H9 (cell line): ENCODE data around the gene RPL37A. TPM values are rescaled to one million over a fixed set of nuclear protein-coding genes. Genes with fewer than 3 reads are reported as not detected.
A peak's percentile ranks its signal among the peaks of the same experiment; 100 is the strongest.

Experiments
- DNase-seq: peaks from one replicate; pipeline ENCODE4 v3.0.0-alpha.2; 2017
- H2AFZ ChIP-seq: one replicate; pipeline ENCODE4 v1.6.1; 2013; ENCODE audit warnings: mild to moderate bottlenecking, low read length, control low read depth, moderate library complexity
- H2AK5ac ChIP-seq: 2 replicates; pipeline ENCODE4 v1.6.1; 2013; ENCODE audit warnings: low read length, control low read depth, mixed read lengths; ENCODE audit not compliant: insufficient read length
- H2BK120ac ChIP-seq: one replicate; pipeline ENCODE4 v1.6.1; 2013; ENCODE audit warnings: low read depth, mild to moderate bottlenecking, low read length, control low read depth, inconsistent platforms; ENCODE audit not compliant: poor library complexity, severe bottlenecking
- H2BK12ac ChIP-seq: 2 replicates; pipeline ENCODE4 v1.6.1; 2013; ENCODE audit warnings: low read length, control low read depth, mixed read lengths, low read depth; ENCODE audit not compliant: insufficient read length
- H2BK15ac ChIP-seq: 2 replicates; pipeline ENCODE4 v1.6.1; 2013; ENCODE audit warnings: low read depth, low read length, control low read depth
- H2BK20ac ChIP-seq: one replicate; pipeline ENCODE4 v1.6.1; 2013; ENCODE audit warnings: low read depth, mild to moderate bottlenecking, low read length, control low read depth, inconsistent platforms; ENCODE audit not compliant: poor library complexity, severe bottlenecking
- H2BK5ac ChIP-seq: 2 replicates; pipeline ENCODE4 v1.6.1; 2013; ENCODE audit warnings: low read length, control low read depth, mixed read lengths; ENCODE audit not compliant: insufficient read length
- H3K14ac ChIP-seq: 2 replicates; pipeline ENCODE4 v1.6.1; 2013; ENCODE audit warnings: low read length, control low read depth; ENCODE audit not compliant: insufficient read depth
- H3K18ac ChIP-seq: 2 replicates; pipeline ENCODE4 v1.6.1; 2013; ENCODE audit warnings: low read depth, mild to moderate bottlenecking, mixed read lengths, low read length, control low read depth; ENCODE audit not compliant: insufficient read length
- H3K23ac ChIP-seq: 2 replicates; pipeline ENCODE4 v1.6.1; 2013; ENCODE audit warnings: low read length, control low read depth, mixed read lengths, low read depth; ENCODE audit not compliant: insufficient read length
- H3K23me2 ChIP-seq: 2 replicates; pipeline ENCODE4 v1.6.1; 2013; ENCODE audit warnings: low read depth, mild to moderate bottlenecking, mixed read lengths, low read length, control low read depth; ENCODE audit not compliant: insufficient read length, poor library complexity, severe bottlenecking
- H3K27ac ChIP-seq: 2 replicates; pipeline ENCODE4 v1.5.1; 2013; ENCODE audit warnings: low read length, control low read depth, mixed read lengths, low read depth; ENCODE audit not compliant: insufficient read length
- H3K27me3 ChIP-seq: 2 replicates; pipeline ENCODE4 v1.6.1; 2013; ENCODE audit warnings: low read length, control low read depth, inconsistent platforms; ENCODE audit not compliant: insufficient read depth
- H3K4ac ChIP-seq: 2 replicates; pipeline ENCODE4 v1.6.1; 2013; ENCODE audit warnings: low read depth, mild to moderate bottlenecking, control low read depth, inconsistent platforms, low read length, moderate library complexity
- H3K4me1 ChIP-seq: 2 replicates; pipeline ENCODE4 v1.6.1; 2013; ENCODE audit warnings: low read length, control low read depth, inconsistent platforms; ENCODE audit not compliant: insufficient read depth
- H3K4me2 ChIP-seq: 2 replicates; pipeline ENCODE4 v1.6.1; 2013; ENCODE audit warnings: low read length, control low read depth, mixed read lengths; ENCODE audit not compliant: insufficient read length, insufficient read depth
- H3K56ac ChIP-seq: 2 replicates; pipeline ENCODE4 v1.6.1; 2013; ENCODE audit warnings: low read depth, mild to moderate bottlenecking, mixed read lengths, low read length, control low read depth; ENCODE audit not compliant: insufficient read length
- H3K79me1 ChIP-seq: 2 replicates; pipeline ENCODE4 v1.6.1; 2013; ENCODE audit warnings: low read depth, mild to moderate bottlenecking, moderate library complexity, low read length, control low read depth, inconsistent platforms; ENCODE audit not compliant: insufficient read depth, poor library complexity, severe bottlenecking
- H3K79me2 ChIP-seq: 2 replicates; pipeline ENCODE4 v1.6.1; 2013; ENCODE audit warnings: low read length, control low read depth, inconsistent platforms; ENCODE audit not compliant: insufficient read depth
- H3K9ac ChIP-seq: 2 replicates; pipeline ENCODE4 v1.6.1; 2013; ENCODE audit warnings: low read length, control low read depth, mixed read lengths; ENCODE audit not compliant: insufficient read length; ENCODE audit errors: extremely low read depth
- H3K9me3 ChIP-seq: one replicate; pipeline ENCODE4 v1.6.1; 2013; ENCODE audit warnings: low read depth, low read length, inconsistent platforms; ENCODE audit not compliant: control insufficient read depth
- H3T11ph ChIP-seq: one replicate; pipeline ENCODE4 v1.6.1; 2013; ENCODE audit warnings: mild to moderate bottlenecking, low read length, control low read depth, inconsistent platforms
- H4K20me1 ChIP-seq: one replicate; pipeline ENCODE4 v1.6.1; 2013; ENCODE audit not compliant: control insufficient read depth, insufficient read length, insufficient read depth
- H4K5ac ChIP-seq: 2 replicates; pipeline ENCODE4 v1.6.1; 2013; ENCODE audit warnings: low read depth, mild to moderate bottlenecking, mixed read lengths, low read length, control low read depth; ENCODE audit not compliant: insufficient read length
- H4K8ac ChIP-seq: replicated peaks from 2 replicates; pipeline ENCODE4 v1.6.1; 2013; ENCODE audit warnings: low read length, control low read depth, mixed read lengths, low read depth; ENCODE audit not compliant: insufficient read length
- H4K91ac ChIP-seq: 2 replicates; pipeline ENCODE4 v1.6.1; 2013; ENCODE audit warnings: low read depth, mild to moderate bottlenecking, moderate library complexity, mixed read lengths, low read length, control low read depth; ENCODE audit not compliant: insufficient read length
- H3K27ac Mint-ChIP-seq, 3 experiments: 2 replicates in 2 of 3; 3 replicates in 1 of 3; pipeline ENCODE4 v1.8.0; 2020 to 2021; ENCODE audit warnings: mixed read lengths in 3 of 3, mild to moderate bottlenecking in 1 of 3, moderate library complexity in 1 of 3
- H3K27me3 Mint-ChIP-seq: 2 replicates; pipeline ENCODE4 v1.8.0; 2021; ENCODE audit warnings: low read depth, mild to moderate bottlenecking, moderate library complexity, mixed read lengths
- H3K36me3 Mint-ChIP-seq, 3 experiments: 2 replicates in 2 of 3; 3 replicates in 1 of 3; pipeline ENCODE4 v1.8.0; 2020 to 2021; ENCODE audit warnings: low read depth in 3 of 3, mixed read lengths in 3 of 3; ENCODE audit not compliant: insufficient read depth in 1 of 3
- H3K4me1 Mint-ChIP-seq, 2 experiments: 2 replicates each; pipeline ENCODE4 v1.8.0; 2020; ENCODE audit warnings: mixed read lengths in 2 of 2
- H3K4me3 Mint-ChIP-seq, 2 experiments: 2 replicates in 1 of 2; 3 replicates in 1 of 2; pipeline ENCODE4 v1.8.0; 2020 to 2021; ENCODE audit warnings: mild to moderate bottlenecking in 2 of 2, mixed read lengths in 2 of 2, moderate library complexity in 1 of 2
- H3K9me3 Mint-ChIP-seq, 2 experiments: 2 replicates in 1 of 2; 3 replicates in 1 of 2; pipeline ENCODE4 v1.8.0; 2020; ENCODE audit warnings: mild to moderate bottlenecking in 2 of 2, mixed read lengths in 2 of 2, moderate library complexity in 1 of 2
- WGBS: extraction: QIAGEN DNeasy Blood & Tissue Kit; methylation state at CpG from one replicate; pipeline ENCODE4 v1.1.7; 2013; ENCODE audit warnings: missing lambda C conversion rate, low lambda C conversion rate, mixed read lengths; ENCODE audit not compliant: insufficient read length; ENCODE audit errors: extremely low coverage; 5-methylcytosine and 5-hydroxymethylcytosine counted together
- total RNA-seq: library from RNA; stranded (reverse); gene quantifications from 2 replicates; pipeline ENCODE4 v1.2.1, GENCODE V29; 2021
- TF ChIP-seq, protein P1 (sequence below): fragments of 200-600 bp; sonication (generic); conservative IDR thresholded peaks from 3 replicates; pipeline ENCODE4 v1.8.0; 2021; ENCODE audit warnings: antibody characterized with exemption, mild to moderate bottlenecking

RPL37A gene
- total RNA-seq, 1 experiment from 2014 or later: 3,769 TPM

DNA sequence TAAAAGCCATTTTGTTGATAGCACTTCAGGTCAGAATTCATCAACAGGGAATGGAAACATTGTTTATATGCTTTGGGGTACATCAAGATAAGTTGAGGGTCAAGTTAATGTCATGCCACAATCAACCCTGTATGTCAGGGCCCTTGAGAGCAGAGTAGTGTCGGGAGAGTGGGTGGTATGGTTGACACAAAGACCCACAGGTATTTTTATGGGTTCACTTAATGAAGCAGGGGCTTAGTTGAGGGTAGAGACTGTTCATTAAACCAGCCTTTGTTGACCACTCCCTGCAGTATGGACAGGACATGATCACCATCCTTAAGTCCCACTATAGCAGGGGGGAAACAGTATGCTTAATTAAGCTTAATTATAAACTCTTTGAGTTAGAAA lies 5.7 kb downstream of the RPL37A start:
- peaks cover 73 to 78% (median 74%) of the 10 kb centered on the region in 3 experiments for H3K36me3 Mint-ChIP-seq

More for the DNA sequence above, 5.7 kb downstream of the RPL37A start:
- Histone ChIP-seq H3K23ac (no peak overlapping the region), H3K79me2 (peaks cover 8% of the 10 kb centered on the region; the same call in 1 of the 2 replicates), H2BK5ac (no peak overlapping the region), H3K14ac (no peak overlapping the region), H2AFZ (no peak overlapping the region), H3K4me1 (peaks cover 3% of the 10 kb centered on the region; the same call in 1 of the 2 replicates), H3K9ac (no peak overlapping the region), H3K23me2 (peaks cover 7% of the 10 kb centered on the region), H2AK5ac (no peak overlapping the region), H4K20me1 (no peaks in the 10 kb centered on the region), H2BK15ac (no peak overlapping the region), H3K27me3 (no peaks in the 10 kb centered on the region), H3K27ac (peak overlapping the region; percentile 21), H4K91ac (no peak overlapping the region), H2BK120ac (no peak overlapping the region), H3K79me1 (peaks cover 6% of the 10 kb centered on the region), H3K18ac (no peak overlapping the region), H3K56ac (no peak overlapping the region), H3K9me3 (no peaks in the 10 kb centered on the region), H4K8ac (no peak overlapping the region), H3K4me2 (no peak overlapping the region), H3K4ac (no peak overlapping the region), H2BK12ac (no peak overlapping the region), H2BK20ac (no peak overlapping the region), H3T11ph (no peak overlapping the region), H4K5ac (no peak overlapping the region)
- Mint-ChIP-seq H3K9me3 (0 out of 5 replicates have a peak, but pooled peaks cover 0 to 1% of the 10 kb centered on the region in 2 experiments), H3K4me3 (no peak overlapping the region), H3K4me1 (peaks cover 37 to 39% of the 10 kb centered on the region in 2 experiments), H3K27me3 (peaks cover 2% of the 10 kb centered on the region), H3K27ac (peak overlapping the region in 1 of 3 experiments; percentile 83; a peak in 4 of 7 replicates)
- no peak for DNase-seq
- TF ChIP-seq, protein P1, sequence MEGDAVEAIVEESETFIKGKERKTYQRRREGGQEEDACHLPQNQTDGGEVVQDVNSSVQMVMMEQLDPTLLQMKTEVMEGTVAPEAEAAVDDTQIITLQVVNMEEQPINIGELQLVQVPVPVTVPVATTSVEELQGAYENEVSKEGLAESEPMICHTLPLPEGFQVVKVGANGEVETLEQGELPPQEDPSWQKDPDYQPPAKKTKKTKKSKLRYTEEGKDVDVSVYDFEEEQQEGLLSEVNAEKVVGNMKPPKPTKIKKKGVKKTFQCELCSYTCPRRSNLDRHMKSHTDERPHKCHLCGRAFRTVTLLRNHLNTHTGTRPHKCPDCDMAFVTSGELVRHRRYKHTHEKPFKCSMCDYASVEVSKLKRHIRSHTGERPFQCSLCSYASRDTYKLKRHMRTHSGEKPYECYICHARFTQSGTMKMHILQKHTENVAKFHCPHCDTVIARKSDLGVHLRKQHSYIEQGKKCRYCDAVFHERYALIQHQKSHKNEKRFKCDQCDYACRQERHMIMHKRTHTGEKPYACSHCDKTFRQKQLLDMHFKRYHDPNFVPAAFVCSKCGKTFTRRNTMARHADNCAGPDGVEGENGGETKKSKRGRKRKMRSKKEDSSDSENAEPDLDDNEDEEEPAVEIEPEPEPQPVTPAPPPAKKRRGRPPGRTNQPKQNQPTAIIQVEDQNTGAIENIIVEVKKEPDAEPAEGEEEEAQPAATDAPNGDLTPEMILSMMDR: no peak
- WGBS: no CpG with 5 or more reads among the region's 1 CpG
